Upper lobe of left lung (tissue), 6 donors: ENCODE data around the gene HEXB. TPM values are rescaled to one million over a fixed set of nuclear protein-coding genes. Genes with fewer than 3 reads are reported as not detected.

ENCODE experiments used
- ATAC-seq, 2 donors: fragments of 200-7000 bp; cut with Tn5 transposase; one replicate each; pipeline ENCODE4 v1.9.1; 2022; ENCODE audit warnings: mild to moderate bottlenecking in 2 of 2, moderate library complexity in 2 of 2; ENCODE audit not compliant: low FRiP score in 2 of 2
- DNase-seq, 2 donors: peaks; one replicate each; pipeline ENCODE4 v3.0.0-alpha.2; 2019 to 2020
- H3K27ac ChIP-seq, 4 donors: fragments of 200-600 bp; sonication (generic); one replicate each; pipeline ENCODE4 v1.5.1; 2016 to 2019
- H3K27me3 ChIP-seq, 4 donors: fragments of 200-600 bp; sonication (generic); one replicate each; pipeline ENCODE4 v1.5.1; 2017 to 2019
- H3K36me3 ChIP-seq, 4 donors: fragments of 200-600 bp; sonication (generic); one replicate each; pipeline ENCODE4 v1.5.1; 2016 to 2019
- H3K4me1 ChIP-seq, 4 donors: fragments of 200-600 bp; sonication (generic); one replicate each; pipeline ENCODE4 v1.5.1; 2018 to 2019
- H3K4me3 ChIP-seq, 4 donors: fragments of 200-600 bp; sonication (generic); one replicate each; pipeline ENCODE4 v1.5.1; 2017 to 2019; ENCODE audit warnings: mild to moderate bottlenecking in 2 of 4, moderate library complexity in 1 of 4
- H3K9me3 ChIP-seq, 4 donors: fragments of 200-600 bp; sonication (generic); one replicate each; pipeline ENCODE4 v1.5.1; 2018 to 2019
- CTCF ChIP-seq, 6 experiments: fragments of 450-650 bp in 4 of 6; fragments of 200-600 bp in 2 of 6; sonication (generic) in 2 of 6; IDR thresholded peaks; one replicate each; pipeline ENCODE4 v1.5.1; 2016 to 2019; ENCODE audit warnings: antibody characterized with exemption in 6 of 6
- EP300 ChIP-seq, 4 donors: sonication (generic); formaldehyde crosslinking; IDR thresholded peaks; one replicate each; pipeline ENCODE4 v1.5.1; 2017; ENCODE audit warnings: antibody characterized with exemption in 4 of 4, control low read depth in 2 of 4
- POLR2A ChIP-seq, 4 donors: fragments of 450-650 bp; IDR thresholded peaks; one replicate each; pipeline ENCODE4 v1.5.1; 2016 to 2017; ENCODE audit warnings: antibody characterized with exemption in 4 of 4, mild to moderate bottlenecking in 2 of 4
- POLR2AphosphoS5 ChIP-seq, 2 donors: sonication (generic); formaldehyde crosslinking; IDR thresholded peaks; one replicate each; pipeline ENCODE4 v1.5.1; 2017; ENCODE audit warnings: antibody characterized with exemption in 2 of 2
- WGBS, 2 donors: methylation state at CpG; one replicate each; pipeline ENCODE4 v1.1.5; 2017 to 2018; 5-methylcytosine and 5-hydroxymethylcytosine counted together
- total RNA-seq, 6 donors: library from RNA; depleted of rRNA in 4 of 6; stranded (reverse); fragments of >200 nt in 4 of 6; gene quantifications; one replicate each; pipeline versions ENCODE4 v1.1.0 to v1.2.1, GENCODE V29; 2016 to 2021
- donor health status: DM: no; HTN: no; CAD: no; lungs with moderate emphysema.
- donor health status: DM: no; HTN: yes; CAD: no; lungs with severe emphysema.

HEXB gene
- total RNA-seq, 6 donors from 2014 or later = 128 to 293 (median 184) TPM

- no peaks in the 10 kb centered on the region for H3K9me3 ChIP-seq
- WGBS, 2 donors = 69 to 75% methylated on average over 4 of the region's 4 CpGs
- no peaks in the 10 kb centered on the region for H3K36me3 ChIP-seq
- DNase-seq (no peak), ATAC-seq (no peak)
- no peak overlapping the region for H3K4me3 ChIP-seq
- H3K4me1 ChIP-seq = peaks cover 0 to 4% (median 0%) of the 10 kb centered on the region in 4 donors
- no peaks in the 10 kb centered on the region for H3K27me3 ChIP-seq
- no peak for TF ChIP-seq POLR2A (IDR thresholded peaks at IDR 0.05)
- no peak for TF ChIP-seq CTCF (IDR thresholded peaks at IDR 0.05)
- TF ChIP-seq POLR2AphosphoS5 (IDR thresholded peaks at IDR 0.05) = no peak
- TF ChIP-seq EP300 (IDR thresholded peaks at IDR 0.05) = no peak
- H3K27ac ChIP-seq = no peak overlapping the region
These were observed 5.1 kb upstream of the HEXB start for GRCh38 chr5:74679966-74680365.

GRCh38 chr5:74685979-74686631 is 1.1 kb downstream of the HEXB start:
- TF ChIP-seq POLR2AphosphoS5 (IDR thresholded peaks at IDR 0.05) (no peak), POLR2A (IDR thresholded peaks at IDR 0.05) (peak in 1 of 4 donors; percentile 72), EP300 (IDR thresholded peaks at IDR 0.05) (no peak), CTCF (IDR thresholded peaks at IDR 0.05) (no peak)
- peak; percentile 72 to 74 for ATAC-seq
- peak overlapping the region; percentile 82 to 96 (median 86) for H3K27ac ChIP-seq
- no peaks in the 10 kb centered on the region for H3K9me3 ChIP-seq
- peaks cover 0 to 18% (median 8%) of the 10 kb centered on the region in 4 donors for H3K36me3 ChIP-seq
- no peaks in the 10 kb centered on the region for H3K27me3 ChIP-seq
- 45 to 59% methylated on average over 9 to 10 of the region's 10 CpGs for WGBS, 2 donors
- peak overlapping the region; percentile 54 to 85 (median 72) for H3K4me3 ChIP-seq
- peak in 1 of 2 donors; percentile 43 for DNase-seq
- H3K4me1 ChIP-seq = peaks cover 15 to 25% (median 17%) of the 10 kb centered on the region in 4 donors

GRCh38 chr5:74686962-74687751 is 2.1 kb downstream of the HEXB start:
- H3K4me1 ChIP-seq = peaks cover 15 to 25% (median 17%) of the 10 kb centered on the region in 4 donors
- DNase-seq (no peak), ATAC-seq (no peak)
- no peak overlapping the region for H3K27ac ChIP-seq
- H3K4me3 ChIP-seq = peak overlapping the region in 2 of 4 donors; percentile 66 to 78
- H3K36me3 ChIP-seq = peaks cover 0 to 23% (median 11%) of the 10 kb centered on the region in 4 donors
- 78 to 81% methylated on average over 5 of the region's 5 CpGs for WGBS, 2 donors
- TF ChIP-seq POLR2AphosphoS5 (IDR thresholded peaks at IDR 0.05) (no peak), POLR2A (IDR thresholded peaks at IDR 0.05) (no peak), CTCF (IDR thresholded peaks at IDR 0.05) (no peak), EP300 (IDR thresholded peaks at IDR 0.05) (no peak)
- H3K27me3 ChIP-seq = no peaks in the 10 kb centered on the region
- H3K9me3 ChIP-seq = no peaks in the 10 kb centered on the region

- WGBS, 2 donors = 94% methylated on average over 4 of the region's 4 CpGs
- peak in 1 of 2 donors; percentile 24 for DNase-seq
- Histone ChIP-seq H3K9me3 (no peaks in the 10 kb centered on the region), H3K4me1 (no peaks in the 10 kb centered on the region), H3K36me3 (peaks cover 10 to 78% (median 36%) of the 10 kb centered on the region in 4 donors), H3K27ac (no peak overlapping the region), H3K27me3 (no peaks in the 10 kb centered on the region), H3K4me3 (no peak overlapping the region)
- no peak for ATAC-seq
- TF ChIP-seq POLR2A (IDR thresholded peaks at IDR 0.05) = no peak
- no peak for TF ChIP-seq CTCF (IDR thresholded peaks at IDR 0.05)
- TF ChIP-seq EP300 (IDR thresholded peaks at IDR 0.05) = no peak
- no peak for TF ChIP-seq POLR2AphosphoS5 (IDR thresholded peaks at IDR 0.05)
These were observed 8.2 kb downstream of the HEXB start for GRCh38 chr5:74693191-74693590.
